GM19397 (cell line): ENCODE results near the gene TMEM18.
"Not testable (repeated sequence)": the region's sequence is repeated elsewhere in the genome, so short reads cannot be mapped to it uniquely, and the experiment has no call there.

Source experiments
- ATAC-seq: cut with Tn5 transposase; IDR thresholded peaks from one replicate; pipeline ENCODE4 v1.9.1; 2021; ENCODE audit warnings: mild to moderate bottlenecking, moderate library complexity; ENCODE audit not compliant: unreplicated experiment

TMEM18 gene

GRCh38 chr2:677056-677958 lies at the start of gene TMEM18:
TSS of gene TMEM18 (minus strand) at chr2:677406. CDS start at chr2:677345, 61 bp downstream.
- peak; percentile 56 for ATAC-seq

- ATAC-seq = peak; percentile 72
These were observed 49.0 kb upstream of the TMEM18 start for GRCh38 chr2:726169-726568.

GRCh38 chr2:725468-725867 lies 48.3 kb upstream of the TMEM18 start:
- ATAC-seq = no peak

GRCh38 chr2:723761-724160 lies 46.6 kb upstream of the TMEM18 start:
- ATAC-seq = no peak

GRCh38 chr2:720842-721241 lies 43.6 kb upstream of the TMEM18 start:
- no peak for ATAC-seq

GRCh38 chr2:719734-720133 lies 42.5 kb upstream of the TMEM18 start:
- no peak for ATAC-seq

- no peak for ATAC-seq
These were observed 42.0 kb upstream of the TMEM18 start for GRCh38 chr2:719191-719590.

- no peak for ATAC-seq
These were observed 40.5 kb upstream of the TMEM18 start for GRCh38 chr2:717661-718060.

- ATAC-seq = no peak
These were observed 38.8 kb upstream of the TMEM18 start for GRCh38 chr2:715854-716560.

GRCh38 chr2:715038-715437 lies 37.8 kb upstream of the TMEM18 start:
- no peak for ATAC-seq

- peak; percentile 99 for ATAC-seq
These were observed 37.0 kb upstream of the TMEM18 start for GRCh38 chr2:714005-714741.

GRCh38 chr2:710867-711665 lies 33.9 kb upstream of the TMEM18 start:
- no peak for ATAC-seq

- no peak for ATAC-seq
These were observed 32.0 kb upstream of the TMEM18 start for GRCh38 chr2:709138-709765.

- no peak for ATAC-seq
These were observed 31.5 kb upstream of the TMEM18 start for GRCh38 chr2:708667-709066.

- ATAC-seq = peak; percentile 96
These were observed 28.8 kb upstream of the TMEM18 start for GRCh38 chr2:705971-706511.

GRCh38 chr2:702765-703164 lies 25.6 kb upstream of the TMEM18 start:
- ATAC-seq = not testable (repeated sequence)

GRCh38 chr2:696999-697627 lies 19.9 kb upstream of the TMEM18 start:
- no peak for ATAC-seq

GRCh38 chr2:696463-696862 lies 19.3 kb upstream of the TMEM18 start:
- ATAC-seq = peak; percentile 93

- ATAC-seq = no peak
These were observed 17.8 kb upstream of the TMEM18 start for GRCh38 chr2:694906-695510.
